Small intestine (tissue), 7 donors: Measurements from ENCODE around the gene CD47. TPM values are rescaled to one million over a fixed set of nuclear protein-coding genes. Genes with fewer than 3 reads are reported as not detected.

Source experiments
- DNase-seq, 2 donors: peaks; one replicate each; pipeline versions ENCODE4 v3.0.0 to v3.0.0-alpha.2; 2013
- FAIRE-seq: peaks from 2 replicates; lab custom pipeline; 2012; peaks lifted over from hg19 to GRCh38; lab: Jason Lieb, UNC
- H3K27ac ChIP-seq, 3 donors: one replicate each; pipeline ENCODE4 v1.5.1; 2013; ENCODE audit warnings: low read length in 2 of 3, mild to moderate bottlenecking in 2 of 3, control low read depth in 1 of 3, inconsistent platforms in 1 of 3, low read depth in 1 of 3, moderate library complexity in 1 of 3
- H3K27me3 ChIP-seq, 3 donors: one replicate each; pipeline ENCODE4 v1.6.1; 2013; ENCODE audit warnings: low read length in 3 of 3, inconsistent platforms in 1 of 3; ENCODE audit not compliant: control insufficient read depth in 3 of 3, insufficient read depth in 3 of 3
- H3K36me3 ChIP-seq, 3 donors: one replicate each; pipeline ENCODE4 v1.6.1; 2013; ENCODE audit warnings: low read length in 3 of 3, inconsistent platforms in 1 of 3, low read depth in 1 of 3, mild to moderate bottlenecking in 1 of 3, moderate library complexity in 1 of 3; ENCODE audit not compliant: control insufficient read depth in 3 of 3, insufficient read depth in 2 of 3
- H3K4me1 ChIP-seq, 3 donors: one replicate each; pipeline ENCODE4 v1.6.1; 2013; ENCODE audit warnings: low read length in 2 of 3, inconsistent platforms in 1 of 3, low read depth in 1 of 3, mild to moderate bottlenecking in 1 of 3, moderate library complexity in 1 of 3; ENCODE audit not compliant: control insufficient read depth in 3 of 3, insufficient read depth in 2 of 3
- H3K4me3 ChIP-seq, 3 donors: one replicate each; pipeline ENCODE4 v1.5.1; 2013; ENCODE audit warnings: low read length in 3 of 3, control low read depth in 1 of 3, inconsistent platforms in 1 of 3, low read depth in 1 of 3, mild to moderate bottlenecking in 1 of 3, moderate library complexity in 1 of 3
- H3K9me3 ChIP-seq, 2 donors: one replicate each; pipeline ENCODE4 v1.6.1; 2013; ENCODE audit warnings: low read depth in 1 of 2, low read length in 1 of 2; ENCODE audit not compliant: control insufficient read depth in 2 of 2, insufficient read depth in 1 of 2
- WGBS, 3 donors: extraction: QIAGEN DNeasy Blood & Tissue Kit; methylation state at CpG; one replicate each; pipeline ENCODE4 v1.1.7; 2013; 5-methylcytosine and 5-hydroxymethylcytosine counted together
- polyA plus RNA-seq, 4 donors: library from polyadenylated mRNA; stranded (reverse) in 3 of 4; unstranded in 1 of 4; fragments of 200-250 nt in 3 of 4; fragments of 120-200 nt in 1 of 4; gene quantifications; one replicate each; pipeline versions ENCODE4 v1.2.1 to v1.2.3, GENCODE V29; 2013
- donor health status: healthy with polysubstance abuse.
- donor health status: control.
- donor health status: control.
- donor health status: Bipolar disorder and iron deficiency.
- donor health status: healthy.

The CD47 gene
- polyA plus RNA-seq, 4 donors: 18.9 to 68.2 (median 48.2) TPM

GRCh38 chr3:108079043-108079442, 11.8 kb downstream of the CD47 start:
- WGBS, 3 donors: 84 to 91% (median 89%) methylated on average over 1 of the region's 1 CpG
- Histone ChIP-seq H3K36me3 (peaks cover 0 to 5% (median 3%) of the 10 kb centered on the region in 3 donors), H3K9me3 (no peaks in the 10 kb centered on the region), H3K4me1 (peaks cover 0 to 4% (median 0%) of the 10 kb centered on the region in 3 donors), H3K27ac (no peak overlapping the region), H3K27me3 (no peaks in the 10 kb centered on the region), H3K4me3 (no peak overlapping the region)
- DNase-seq (no peak), FAIRE-seq (no peak)

DNA sequence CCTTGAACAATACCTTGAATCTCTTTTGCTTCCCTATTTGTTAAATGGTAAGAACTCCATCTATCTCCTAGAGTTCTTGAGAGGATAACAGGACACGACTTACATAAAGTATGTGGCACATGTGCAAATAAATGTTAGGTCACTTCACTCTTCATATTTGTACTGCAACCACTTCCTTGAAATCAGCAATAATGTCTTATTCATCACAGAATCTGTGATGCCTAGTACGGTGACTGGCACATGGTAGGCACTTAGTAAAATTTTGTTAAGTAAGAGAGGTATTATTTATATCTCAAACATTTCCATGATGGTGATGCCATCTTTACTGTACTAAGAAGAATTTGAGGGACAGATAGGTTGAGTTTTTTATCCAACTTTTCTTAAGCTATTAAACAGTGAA, 14.3 kb downstream of the CD47 start:
- DNase-seq (no peak), FAIRE-seq (no peak)
- Histone ChIP-seq H3K27me3 (no peaks in the 10 kb centered on the region), H3K27ac (no peak overlapping the region), H3K36me3 (peaks cover 0 to 5% (median 3%) of the 10 kb centered on the region in 3 donors), H3K4me3 (no peak overlapping the region), H3K4me1 (no peaks in the 10 kb centered on the region), H3K9me3 (no peaks in the 10 kb centered on the region)
- 89 to 90% (median 89%) methylated on average over 2 of the region's 2 CpGs for whole genome bisulfite sequencing, 3 donors

DNA sequence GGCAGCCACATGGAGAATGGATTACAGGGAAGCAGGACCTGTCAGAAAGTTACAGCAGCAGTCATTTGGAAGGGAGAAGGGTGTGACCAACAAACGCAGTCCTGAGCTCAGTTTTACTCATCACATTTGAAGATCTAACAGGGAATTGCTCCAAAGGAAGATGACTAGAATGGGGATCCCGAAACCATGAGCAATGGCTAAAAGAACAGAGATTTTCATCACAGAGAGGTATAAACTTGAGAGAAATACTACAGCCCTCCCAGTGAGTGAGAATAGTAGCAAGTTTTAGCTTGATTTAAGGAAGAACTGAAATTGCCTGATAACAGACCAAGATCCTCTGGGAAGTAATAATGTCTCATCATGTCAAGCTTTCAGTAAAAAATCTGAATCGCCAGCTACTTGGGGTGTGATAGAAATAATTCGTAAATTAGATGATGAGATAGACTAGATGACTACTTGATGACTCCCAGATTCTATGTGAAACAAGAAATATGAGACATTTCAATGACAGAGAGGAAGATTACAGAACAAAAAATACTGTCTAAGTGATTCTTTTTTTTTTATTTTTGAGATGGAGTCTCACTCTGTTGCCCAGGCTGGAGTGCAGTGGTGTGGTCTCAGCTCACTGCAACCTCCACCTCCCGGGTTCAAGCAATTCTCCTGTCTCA, 16.9 kb downstream of the CD47 start:
- H3K36me3 ChIP-seq: peaks cover 0 to 2% (median 0%) of the 10 kb centered on the region in 3 donors
- H3K9me3 ChIP-seq: no peaks in the 10 kb centered on the region
- H3K4me3 ChIP-seq: no peak overlapping the region
- FAIRE-seq: no peak
- no peak for DNase-seq
- H3K27ac ChIP-seq: no peak overlapping the region
- 88 to 95% (median 92%) methylated on average over 5 of the region's 5 CpGs for WGBS, 3 donors
- H3K27me3 ChIP-seq: no peaks in the 10 kb centered on the region
- H3K4me1 ChIP-seq: no peaks in the 10 kb centered on the region

DNA sequence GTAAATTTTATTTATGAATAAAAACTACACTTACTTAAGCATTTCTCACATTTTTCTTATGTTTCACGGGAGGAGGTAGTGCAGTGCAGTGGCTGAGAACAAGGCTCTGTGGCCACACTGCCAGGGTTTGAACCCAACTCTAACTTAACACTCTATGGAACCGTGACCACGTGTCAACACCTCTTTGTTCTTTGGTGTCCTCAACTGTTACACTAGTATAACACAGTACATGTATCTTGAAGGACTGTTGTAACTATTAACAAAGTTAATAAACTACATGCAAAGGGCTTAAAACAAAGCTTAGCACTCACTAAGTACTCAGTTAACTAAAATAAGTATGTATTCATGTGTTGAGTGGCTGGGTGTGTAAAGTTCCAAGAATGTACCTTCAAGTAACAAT, 19.5 kb downstream of the CD47 start:
- peaks cover 0 to 8% (median 2%) of the 10 kb centered on the region in 3 donors for H3K36me3 ChIP-seq
- 85 to 90% (median 87%) methylated on average over 3 of the region's 3 CpGs for WGBS, 3 donors
- H3K27me3 ChIP-seq: no peaks in the 10 kb centered on the region
- no peaks in the 10 kb centered on the region for H3K9me3 ChIP-seq
- DNase-seq (no peak), FAIRE-seq (no peak)
- no peaks in the 10 kb centered on the region for H3K4me1 ChIP-seq
- H3K27ac ChIP-seq: no peak overlapping the region
- H3K4me3 ChIP-seq: no peak overlapping the region

DNA sequence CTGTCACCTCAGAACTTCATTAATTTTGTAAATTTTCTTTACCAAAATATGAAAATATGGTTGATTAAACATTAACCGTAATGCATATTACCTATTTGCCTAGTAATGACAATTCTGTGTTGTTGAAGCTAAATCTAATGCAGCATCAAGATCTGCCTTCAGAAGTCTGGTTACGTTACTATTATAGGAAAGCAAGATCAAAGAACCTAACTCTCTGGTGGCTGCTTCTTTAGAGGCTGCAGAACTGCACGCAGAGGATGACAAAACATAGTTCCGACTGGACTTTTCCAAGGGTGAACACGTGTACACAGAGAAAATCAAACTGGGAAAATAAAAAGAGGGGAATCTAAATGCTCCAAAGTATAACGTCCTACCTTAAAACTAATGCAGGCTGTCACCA, 20.5 kb downstream of the CD47 start:
- Histone ChIP-seq H3K4me1 (no peaks in the 10 kb centered on the region), H3K9me3 (no peaks in the 10 kb centered on the region), H3K27ac (no peak overlapping the region), H3K27me3 (no peaks in the 10 kb centered on the region), H3K36me3 (peaks cover 0 to 8% (median 2%) of the 10 kb centered on the region in 3 donors), H3K4me3 (no peak overlapping the region)
- no peak for DNase-seq
- 74 to 79% (median 75%) methylated on average over 6 of the region's 6 CpGs for WGBS, 3 donors
- FAIRE-seq: no peak

- peaks cover 0 to 8% (median 3%) of the 10 kb centered on the region in 3 donors for H3K36me3 ChIP-seq
- no peak for DNase-seq
- no peak for FAIRE-seq
- H3K4me1 ChIP-seq: no peaks in the 10 kb centered on the region
- WGBS, 3 donors: 32 to 71% (median 34%) methylated on average over 1 of the region's 1 CpG
- H3K9me3 ChIP-seq: no peaks in the 10 kb centered on the region
- no peak overlapping the region for H3K4me3 ChIP-seq
- H3K27me3 ChIP-seq: no peaks in the 10 kb centered on the region
- no peak overlapping the region for H3K27ac ChIP-seq
Measured at GRCh38 chr3:108067768-108068167, 23.1 kb downstream of the CD47 start.

- no peak for FAIRE-seq
- DNase-seq: no peak
- no peak overlapping the region for H3K27ac ChIP-seq
- H3K4me1 ChIP-seq: no peaks in the 10 kb centered on the region
- H3K9me3 ChIP-seq: no peaks in the 10 kb centered on the region
- H3K27me3 ChIP-seq: no peaks in the 10 kb centered on the region
- H3K4me3 ChIP-seq: no peak overlapping the region
- H3K36me3 ChIP-seq: peaks cover 4 to 9% (median 8%) of the 10 kb centered on the region in 3 donors
Measured at GRCh38 chr3:108065096-108065495, 25.7 kb downstream of the CD47 start.

- FAIRE-seq: no peak
- 88 to 90% (median 89%) methylated on average over 1 of the region's 1 CpG for WGBS, 3 donors
- Histone ChIP-seq H3K4me1 (no peaks in the 10 kb centered on the region), H3K27ac (no peak overlapping the region), H3K4me3 (no peak overlapping the region), H3K36me3 (peaks cover 4 to 9% (median 8%) of the 10 kb centered on the region in 3 donors), H3K27me3 (no peaks in the 10 kb centered on the region), H3K9me3 (no peaks in the 10 kb centered on the region)
- no peak for DNase-seq
Measured at GRCh38 chr3:108064293-108064887, 26.4 kb downstream of the CD47 start.
